ENCODE results near the gene LAPTM4A.

LAPTM4A gene

GRCh38 chr2:20074901-20075300 is 23.5 kb upstream of the LAPTM4A start:
- DNase-seq: no peak

- DNase-seq: peak; percentile 13
Observed at GRCh38 chr2:20074046-20074648, 22.7 kb upstream of the LAPTM4A start.

- DNase-seq: no peak
Observed at GRCh38 chr2:20073460-20073859, 22.0 kb upstream of the LAPTM4A start.

- no peak for DNase-seq
Observed at GRCh38 chr2:20072436-20073158, 21.2 kb upstream of the LAPTM4A start.

GRCh38 chr2:20071397-20072383 is 20.3 kb upstream of the LAPTM4A start:
- DNase-seq: no peak

GRCh38 chr2:20069756-20070155 is 18.3 kb upstream of the LAPTM4A start:
- DNase-seq: no peak

- no peak for DNase-seq
Observed at GRCh38 chr2:20067992-20068584, 16.7 kb upstream of the LAPTM4A start.

- DNase-seq: peak; percentile 83
Observed at GRCh38 chr2:20065885-20066602, 14.6 kb upstream of the LAPTM4A start.

GRCh38 chr2:20064841-20065240 is 13.4 kb upstream of the LAPTM4A start:
- DNase-seq: no peak

GRCh38 chr2:20064421-20064820 is 13.0 kb upstream of the LAPTM4A start:
- no peak for DNase-seq

- DNase-seq: no peak
Observed at GRCh38 chr2:20062615-20063545, 11.5 kb upstream of the LAPTM4A start.

GRCh38 chr2:20061940-20062339 is 10.5 kb upstream of the LAPTM4A start:
- DNase-seq: no peak

- DNase-seq: no peak
Observed at GRCh38 chr2:20061476-20061875, 10.0 kb upstream of the LAPTM4A start.

GRCh38 chr2:20060106-20060505 is 8.7 kb upstream of the LAPTM4A start:
- no peak for DNase-seq

- no peak for DNase-seq
Observed at GRCh38 chr2:20057268-20057667, 5.8 kb upstream of the LAPTM4A start.

GRCh38 chr2:20054931-20055330 is 3.5 kb upstream of the LAPTM4A start:
- DNase-seq: no peak

- DNase-seq: no peak
Observed at GRCh38 chr2:20054119-20054518, 2.7 kb upstream of the LAPTM4A start.

GRCh38 chr2:20052861-20053281 is 1.4 kb upstream of the LAPTM4A start:
- DNase-seq: peak; percentile 48

GRCh38 chr2:20052229-20052851 is 912 bp upstream of the LAPTM4A start:
- peak; percentile 13 for DNase-seq

- DNase-seq: peak; percentile 33
Observed at GRCh38 chr2:20050646-20051531, 539 bp downstream of the LAPTM4A start.

Data from DMS79 (cell line).